ENCODE measurements around the gene RPRD1A.

DNA sequence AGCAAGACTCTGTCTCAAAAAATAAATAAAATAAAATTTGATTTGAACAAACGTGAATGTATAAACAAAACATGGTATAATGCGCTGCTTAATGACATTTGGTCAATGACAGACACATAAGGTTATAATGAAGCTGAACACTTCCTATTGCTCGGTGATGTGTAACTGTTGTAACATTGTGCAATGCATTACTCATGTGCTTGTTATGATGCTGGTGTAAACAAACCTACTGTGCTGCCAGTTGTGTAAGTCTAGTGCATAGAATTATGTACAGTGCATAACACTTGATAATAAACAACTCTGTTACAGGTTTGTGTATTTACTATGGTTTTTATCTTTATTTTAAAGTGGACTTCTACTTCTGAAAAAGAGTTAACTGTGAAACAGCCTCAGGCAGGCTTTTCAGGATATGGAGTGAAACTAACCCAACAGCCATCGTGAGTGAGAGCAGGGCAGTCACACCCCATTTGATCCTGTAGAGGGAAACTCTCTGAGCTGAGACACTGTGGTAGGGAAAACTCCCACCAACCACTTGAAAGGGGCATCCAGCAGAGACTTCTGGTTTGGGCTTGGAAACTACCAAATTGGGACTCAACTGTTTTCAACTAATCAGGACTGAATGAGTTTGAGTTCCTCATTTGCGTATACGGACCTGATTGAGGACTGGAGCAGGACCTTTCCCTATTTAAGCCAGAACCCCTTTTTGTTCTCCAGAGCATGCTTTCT is 8.7 kb upstream of the RPRD1A start:
- TF ChIP-seq EZH2 (IDR thresholded peaks at IDR 0.05; ENCODE audit: insufficient read depth, poor library complexity, severe bottlenecking) (no peak), EZH2phosphoT487 (IDR thresholded peaks at IDR 0.05; ENCODE audit: insufficient read depth, low read depth) (no peak)
